VCaP (cell line): Measurements from ENCODE around the gene UFC1.
A peak's percentile ranks its signal among the peaks of the same experiment; 100 is the strongest.
"Not testable (repeated sequence)": the region's sequence is repeated elsewhere in the genome, so short reads cannot be mapped to it uniquely, and the experiment has no call there.

Experiments
- H3K27ac ChIP-seq: fragments of 450-650 bp; 2 replicates; pipeline ENCODE4 v1.5.1; 2017
- CTCF ChIP-seq: fragments of 450-650 bp; conservative IDR thresholded peaks from 2 replicates; pipeline ENCODE4 v1.5.1; 2017; ENCODE audit warnings: mild to moderate bottlenecking, moderate library complexity

UFC1 gene

GRCh38 chr1:161153682-161154337, at the start of gene UFC1:
TSS of gene UFC1 (plus strand) at chr1:161153978. CDS start at chr1:161153998, 20 bp downstream.
- peak within 1 kb of the TSS; percentile 97 for H3K27ac ChIP-seq
- TF ChIP-seq CTCF, result no peak

GRCh38 chr1:161106431-161106830, 47.3 kb upstream of the UFC1 start:
- no peak for TF ChIP-seq CTCF
- H3K27ac ChIP-seq, result no peak overlapping the region

GRCh38 chr1:161111117-161111516, 42.7 kb upstream of the UFC1 start:
- no peak overlapping the region for H3K27ac ChIP-seq
- TF ChIP-seq CTCF, result no peak

- no peak overlapping the region for H3K27ac ChIP-seq
- TF ChIP-seq CTCF, result no peak
Observed at GRCh38 chr1:161111527-161111926, 42.3 kb upstream of the UFC1 start.

GRCh38 chr1:161113915-161114314, 39.9 kb upstream of the UFC1 start:
- no peak for TF ChIP-seq CTCF
- no peak overlapping the region for H3K27ac ChIP-seq

GRCh38 chr1:161114556-161114955, 39.2 kb upstream of the UFC1 start:
- no peak overlapping the region for H3K27ac ChIP-seq
- no peak for TF ChIP-seq CTCF

- H3K27ac ChIP-seq, result no peak overlapping the region
Observed at GRCh38 chr1:161115132-161115711, 38.6 kb upstream of the UFC1 start.

GRCh38 chr1:161115961-161116360, 37.8 kb upstream of the UFC1 start:
- not testable (repeated sequence) for H3K27ac ChIP-seq

More at GRCh38 chr1:161115132-161115711, 38.6 kb upstream of the UFC1 start:
- TF ChIP-seq CTCF, result no peak
